GM18909 (cell line): ENCODE measurements around the gene TNPO3.

Source experiments
- ATAC-seq: cut with Tn5 transposase; IDR thresholded peaks from one replicate; pipeline ENCODE4 v1.9.1; 2021; ENCODE audit warnings: mild to moderate bottlenecking; ENCODE audit not compliant: unreplicated experiment, poor library complexity

TNPO3 gene

DNA sequence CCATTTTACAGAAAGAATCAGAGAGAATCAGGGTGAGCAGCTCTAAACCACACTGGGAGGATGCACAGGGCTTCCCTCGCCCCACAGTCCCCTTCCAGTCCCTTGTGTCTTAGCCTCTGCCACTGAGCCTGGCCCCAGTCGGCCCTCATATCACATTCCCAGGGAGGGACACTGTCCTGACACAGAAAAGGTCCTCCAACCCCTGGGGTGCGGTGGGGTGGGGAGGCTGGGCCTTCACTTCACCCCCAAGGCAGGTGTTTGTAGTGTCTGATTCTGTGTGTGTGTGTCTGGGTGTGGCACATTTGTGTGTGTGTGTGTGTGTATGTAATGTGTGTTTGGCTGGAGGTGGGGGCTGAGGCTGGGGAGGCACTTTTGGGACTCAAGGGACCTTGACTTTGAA lies 142.6 kb downstream of the TNPO3 start:
- no peak for ATAC-seq

DNA sequence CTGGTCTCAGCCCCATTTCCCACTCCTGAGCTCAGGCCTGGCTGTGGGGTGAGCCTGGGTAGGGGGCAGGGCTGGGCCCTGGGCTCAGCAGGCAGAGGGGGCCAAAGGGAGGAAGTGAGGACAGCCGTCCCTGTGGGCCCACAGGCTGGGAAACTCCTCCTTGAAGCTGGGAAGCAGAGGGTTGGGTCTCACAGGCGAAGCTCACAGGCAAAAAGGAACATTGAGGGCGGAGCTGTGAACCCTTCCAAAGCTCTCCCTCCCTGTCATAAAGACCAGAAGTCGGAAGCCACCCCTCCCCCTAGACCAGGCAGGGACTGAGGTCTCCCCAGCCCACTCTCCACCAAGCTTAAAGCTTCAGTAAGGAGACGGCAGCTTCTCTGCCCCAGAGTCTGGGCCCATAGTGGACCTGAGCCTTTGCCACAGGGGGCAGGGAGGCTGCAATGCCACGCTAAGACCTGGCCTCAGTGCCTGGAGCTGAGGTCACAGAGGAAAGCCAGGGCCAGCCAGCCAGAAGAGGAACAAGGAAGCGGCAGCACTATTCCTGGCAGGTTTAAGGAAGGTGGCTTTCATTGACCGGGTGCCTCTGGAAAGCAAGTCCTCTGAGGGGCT lies 143.4 kb downstream of the TNPO3 start:
- ATAC-seq: no peak

GRCh38 chr7:128910569-128910945 lies 144.4 kb downstream of the TNPO3 start, which contains the start of gene KCP:
KCP (minus strand) TSS chr7:128910709; CDS start chr7:128910676, 33 bp downstream.
- no peak for ATAC-seq

DNA sequence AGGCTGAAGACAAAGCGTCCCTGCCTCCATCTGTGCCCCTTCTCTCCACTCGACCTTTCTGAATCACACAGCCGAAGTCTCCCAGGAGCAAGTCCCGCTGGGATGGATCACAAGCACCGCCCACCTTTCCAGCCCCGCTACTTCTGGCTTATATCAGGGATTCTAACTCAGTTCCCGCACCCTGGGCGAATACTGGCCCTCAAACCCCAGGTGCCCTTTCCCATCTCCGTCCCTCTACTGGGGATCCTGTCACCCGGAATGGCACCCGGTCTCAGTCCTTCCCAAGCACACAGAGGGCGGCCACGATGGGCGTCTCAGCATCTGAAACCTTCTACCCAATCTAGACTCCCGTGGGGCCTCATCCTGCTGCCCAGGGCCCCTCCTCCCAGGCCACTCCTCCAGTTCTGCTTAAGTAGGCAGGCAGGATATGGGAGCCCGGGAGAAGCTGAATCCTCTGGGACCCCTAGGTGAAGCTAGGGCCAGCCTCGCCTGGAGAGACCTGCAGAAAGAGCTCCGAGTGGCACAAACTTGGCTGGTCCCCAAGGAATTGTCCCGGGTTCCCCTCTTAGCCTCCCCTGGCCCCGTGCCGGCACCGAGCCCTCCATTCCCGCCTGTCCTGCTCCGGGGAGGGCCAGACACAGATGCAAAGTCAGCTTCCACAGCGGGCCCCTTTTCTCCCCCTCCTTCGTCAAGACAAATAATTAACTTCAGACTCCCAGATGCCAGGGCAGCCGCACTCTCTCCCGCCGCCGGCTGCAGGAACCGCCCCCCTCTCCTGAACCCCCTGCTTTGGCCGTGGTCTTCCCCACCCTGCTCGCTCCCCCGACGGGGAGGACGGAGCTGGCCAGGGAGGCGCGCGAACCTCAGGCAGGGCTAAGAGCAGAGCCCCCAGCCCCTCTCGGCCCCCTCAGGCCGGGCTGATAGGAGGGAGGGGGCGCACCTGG lies 145.0 kb downstream of the TNPO3 start:
- ATAC-seq: no peak

DNA sequence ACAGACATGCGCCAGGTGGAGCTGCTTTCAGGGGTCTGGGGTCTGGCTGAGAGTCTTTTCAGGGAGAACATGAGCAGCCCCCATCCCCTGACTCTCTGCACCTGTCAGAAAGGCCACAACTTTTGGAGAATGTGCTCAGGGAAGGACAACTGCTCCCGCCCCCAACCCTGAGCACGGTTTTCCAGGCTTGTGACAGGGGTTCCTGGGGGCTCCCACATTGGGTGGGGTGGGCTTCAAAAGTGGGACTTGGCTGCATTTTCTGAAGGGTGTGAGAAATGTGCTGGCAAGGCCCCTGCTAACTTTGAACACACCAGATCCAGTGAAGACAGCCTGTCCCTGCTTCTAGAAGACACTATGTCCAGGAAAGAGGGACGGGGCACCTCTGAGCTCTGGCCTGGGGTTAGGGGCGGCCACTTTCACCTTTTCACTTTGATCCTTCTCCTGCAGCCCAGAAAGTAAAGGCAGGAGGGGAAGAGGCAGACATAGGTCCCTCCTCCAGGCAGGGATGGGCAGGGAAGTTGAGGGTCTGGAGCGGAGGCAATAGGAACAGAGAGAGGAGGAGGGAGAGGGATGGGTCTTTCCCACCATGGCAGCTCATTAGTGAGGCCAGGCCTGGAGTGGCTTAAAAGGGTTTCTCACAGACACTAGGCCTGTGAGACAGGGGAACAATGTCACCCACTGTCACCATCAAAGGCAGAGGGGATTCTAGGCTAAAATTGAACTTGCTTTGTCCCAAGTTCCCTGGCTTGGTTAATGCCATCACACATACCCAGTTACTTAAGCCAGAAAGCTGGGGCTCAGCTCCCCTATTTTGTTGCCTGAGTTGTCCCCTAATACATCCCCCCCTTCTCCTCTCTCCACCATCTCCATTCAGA lies 145.9 kb downstream of the TNPO3 start:
- no peak for ATAC-seq

GRCh38 chr7:128906766-128907559 lies 147.9 kb downstream of the TNPO3 start:
- ATAC-seq: no peak

DNA sequence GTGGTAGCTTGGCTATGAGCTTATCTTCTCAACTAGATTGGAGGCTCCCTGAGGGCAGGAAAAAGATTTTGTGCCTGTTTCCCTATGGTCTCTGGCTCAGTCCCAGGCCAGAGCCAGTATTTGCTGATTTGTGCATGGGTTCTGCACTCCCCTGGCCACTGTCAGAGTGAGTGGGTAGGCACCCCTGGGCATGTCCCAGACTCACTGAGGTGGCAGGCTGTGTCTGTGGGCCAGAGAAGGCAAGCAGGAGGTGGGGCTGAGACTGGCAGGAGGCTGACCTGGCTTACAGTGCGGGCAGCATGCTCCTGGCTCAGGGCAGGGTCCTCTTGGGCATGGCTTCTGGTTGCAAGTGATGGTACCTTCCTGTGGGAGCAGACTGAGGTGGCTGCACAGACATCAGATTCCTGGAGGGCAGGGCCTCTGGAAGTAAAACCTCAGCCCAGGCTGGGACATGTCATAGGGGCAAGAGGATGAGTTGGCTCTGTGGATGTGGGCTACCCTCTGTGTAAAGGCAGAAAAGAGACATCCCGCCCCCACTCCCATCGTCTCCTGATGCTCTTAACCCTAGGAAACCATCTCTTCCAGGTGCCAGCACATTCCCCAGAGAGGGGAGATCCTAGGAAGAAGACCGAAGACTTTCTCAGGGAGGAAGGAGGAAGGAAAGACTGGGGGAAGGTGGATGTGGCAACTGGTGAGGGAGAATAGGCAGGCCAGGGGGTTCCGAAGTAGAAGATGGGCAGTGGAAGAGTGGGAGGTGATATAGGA lies 148.7 kb downstream of the TNPO3 start:
- ATAC-seq: no peak

DNA sequence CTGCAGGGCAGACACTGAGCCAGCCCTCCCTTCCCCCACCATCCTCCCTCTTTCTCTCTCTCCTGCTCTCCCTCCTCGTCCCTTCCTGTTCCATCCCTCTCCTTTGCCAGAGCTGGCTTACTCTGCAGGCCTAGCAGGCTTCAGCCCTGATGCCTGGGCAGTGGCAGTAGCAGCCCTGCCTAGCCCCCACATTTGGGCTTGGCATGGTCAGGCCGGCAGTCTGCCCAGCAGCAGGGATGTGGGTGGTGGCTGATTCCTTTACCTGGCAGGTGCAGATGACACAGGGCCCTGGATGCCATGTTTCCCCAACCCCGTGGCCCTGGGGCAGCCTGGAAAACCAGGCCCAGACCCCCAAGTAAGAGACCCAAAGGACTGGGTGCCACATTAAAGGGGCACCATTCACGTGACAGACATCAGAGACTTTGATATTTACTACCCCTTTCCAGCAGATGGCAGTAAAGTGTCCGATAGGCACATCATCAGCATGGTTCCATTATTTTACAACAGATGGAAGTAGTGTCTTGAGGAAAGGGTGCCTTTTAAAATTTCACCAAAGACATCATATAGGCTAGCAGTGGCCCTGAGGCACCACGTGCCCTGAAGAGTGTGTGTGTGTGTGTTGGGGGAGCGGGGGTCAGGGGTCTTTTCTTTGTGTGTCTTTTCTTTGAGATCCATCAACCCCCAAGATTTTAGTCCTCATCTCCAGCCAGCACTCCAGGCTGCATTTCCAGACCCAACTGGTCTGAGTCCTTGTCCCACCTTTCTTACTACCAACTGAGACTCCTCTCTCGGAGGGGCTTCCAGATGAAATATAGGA lies 150.3 kb downstream of the TNPO3 start:
- ATAC-seq: no peak
